Endothelial cell of coronary artery (primary cell): ENCODE data around the gene RAB28. TPM values are rescaled to one million over a fixed set of nuclear protein-coding genes. Genes with fewer than 3 reads are reported as not detected.

Source experiments
- total RNA-seq: library from RNA; depleted of rRNA; stranded (reverse); fragments of >200 nt; gene quantifications from 2 replicates; pipeline ENCODE4 v1.2.3, GENCODE V29; 2014

Gene RAB28
- total RNA-seq: 12.6 and 15.6 TPM in 2 replicates

DNA sequence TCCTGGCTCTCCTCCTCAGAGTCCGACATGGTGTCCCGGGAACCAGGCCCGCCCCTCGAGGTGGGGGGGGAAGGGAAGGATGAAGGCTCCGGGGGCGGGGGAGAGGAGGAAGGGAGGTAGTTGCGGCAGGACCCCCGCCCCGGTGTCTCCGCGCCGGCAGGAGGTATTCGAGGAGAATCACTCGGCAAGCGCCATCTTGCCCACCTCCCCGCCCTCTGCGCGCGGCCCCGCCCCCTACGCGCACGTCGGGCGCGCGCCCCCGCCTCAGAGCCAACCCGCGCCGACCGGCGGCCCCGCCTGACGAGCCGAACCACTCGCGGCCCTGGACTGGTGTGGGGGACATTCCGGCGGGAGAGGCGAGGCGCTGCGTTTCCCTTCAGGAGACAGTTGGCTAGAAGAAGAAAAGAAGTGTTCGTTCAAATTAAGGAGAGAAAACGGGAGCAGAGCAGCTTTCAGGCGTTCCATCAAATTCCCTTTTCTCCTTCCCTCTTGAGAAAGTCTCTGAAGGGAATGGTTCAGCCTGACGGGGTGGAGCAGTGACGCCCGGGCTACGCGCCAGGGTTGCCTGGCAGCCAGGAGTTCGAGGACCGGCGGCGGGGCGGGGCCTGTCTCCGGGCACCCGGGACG is at the start of gene RAB28:
Gene RAB28 (minus strand): TSS at position 219 of the 627 bp plus-strand sequence.

Other genes starting within 250 kb of the RAB28 start
- gene NKX3-2, start 60.2 kb upstream of the RAB28 start, total RNA-seq: under 0.01 TPM in 1 of 2 replicates, not detected in the other
- 29.3 and 32.0 TPM in 2 replicates for gene BOD1L1, start 143.4 kb upstream of the RAB28 start, total RNA-seq